HepG2 (cell line): ENCODE data around the gene DUS1L. TPM values are rescaled to one million over a fixed set of nuclear protein-coding genes. Genes with fewer than 3 reads are reported as not detected.
A peak's percentile ranks its signal among the peaks of the same experiment; 100 is the strongest.

Experiments used
- ARNT2 ChIP-seq: sonication (generic); formaldehyde crosslinking; IDR thresholded peaks from 2 replicates; pipeline ENCODE4 v1.8.0; 2022; ENCODE audit warnings: mild to moderate bottlenecking, low read depth, missing genetic modification reagents, moderate library complexity
- DNMT1 ChIP-seq: sonication (generic); formaldehyde crosslinking; IDR thresholded peaks from 2 replicates; pipeline ENCODE4 v1.5.1; 2020; ENCODE audit warnings: mild to moderate bottlenecking, missing genetic modification reagents
- EEA1 ChIP-seq: sonication (generic); formaldehyde crosslinking; IDR thresholded peaks from 2 replicates; pipeline ENCODE4 v1.5.1; 2020; ENCODE audit warnings: mild to moderate bottlenecking, missing genetic modification reagents, borderline replicate concordance
- ETV6 ChIP-seq: sonication (generic); formaldehyde crosslinking; conservative IDR thresholded peaks from 2 replicates; pipeline ENCODE4 v1.4.0; 2020; ENCODE audit warnings: missing genetic modification reagents
- HOXA9 ChIP-seq: sonication (generic); formaldehyde crosslinking; IDR thresholded peaks from 2 replicates; pipeline ENCODE4 v1.8.1; 2022; ENCODE audit warnings: missing genetic modification reagents, mild to moderate bottlenecking, moderate library complexity, borderline replicate concordance
- MEIS2 ChIP-seq: sonication (generic); formaldehyde crosslinking; IDR thresholded peaks from 2 replicates; pipeline ENCODE4 v1.9.0; 2021; ENCODE audit warnings: mild to moderate bottlenecking, missing genetic modification reagents
- MTA1 ChIP-seq: sonication (generic); formaldehyde crosslinking; IDR thresholded peaks from 2 replicates; pipeline ENCODE4 v1.4.0; 2020; ENCODE audit warnings: missing genetic modification reagents, mild to moderate bottlenecking, borderline replicate concordance
- POLR2A ChIP-seq, 2 experiments: IDR thresholded peaks; 2 replicates each; pipeline ENCODE4 v1.6.1; 2011; ENCODE audit warnings: low read depth in 2 of 2, low read length in 2 of 2, mild to moderate bottlenecking in 1 of 2, moderate library complexity in 1 of 2; ENCODE audit not compliant: insufficient read depth in 1 of 2
- RBM39 ChIP-seq: fragments of 200-400 bp; formaldehyde crosslinking; IDR thresholded peaks from one replicate; pipeline ENCODE4 v1.6.1; 2018; ENCODE audit warnings: antibody characterized with exemption, mild to moderate bottlenecking, low read depth, low read length; ENCODE audit not compliant: poor library complexity, severe bottlenecking
- RERE ChIP-seq: IDR thresholded peaks from 2 replicates; pipeline ENCODE4 v1.6.1; 2016; ENCODE audit warnings: low read depth, missing genetic modification reagents, missing compliant biosample characterization
- TFDP2 ChIP-seq: sonication (generic); formaldehyde crosslinking; IDR thresholded peaks from 2 replicates; pipeline ENCODE4 v1.4.0; 2020; ENCODE audit warnings: missing genetic modification reagents
- TMF1 ChIP-seq: sonication (generic); formaldehyde crosslinking; IDR thresholded peaks from 2 replicates; pipeline ENCODE4 v1.8.1; 2022; ENCODE audit warnings: low read depth, missing genetic modification reagents
- ZMAT5 ChIP-seq: sonication (generic); formaldehyde crosslinking; IDR thresholded peaks from 2 replicates; pipeline ENCODE4 v1.5.0; 2020; ENCODE audit warnings: mild to moderate bottlenecking, low read depth, missing genetic modification reagents, borderline replicate concordance
- ZNF749 ChIP-seq: sonication (generic); formaldehyde crosslinking; IDR thresholded peaks from 2 replicates; pipeline ENCODE4 v1.8.0; 2022; ENCODE audit warnings: mild to moderate bottlenecking, missing genetic modification reagents, moderate library complexity, borderline replicate concordance
- ZNF773 ChIP-seq: sonication (generic); formaldehyde crosslinking; IDR thresholded peaks from 2 replicates; pipeline ENCODE4 v1.4.0; 2020; ENCODE audit warnings: missing genetic modification reagents, borderline replicate concordance
- ZNF788 ChIP-seq: sonication (generic); formaldehyde crosslinking; IDR thresholded peaks from 2 replicates; pipeline ENCODE4 v1.5.0; 2020; ENCODE audit warnings: mild to moderate bottlenecking, missing genetic modification reagents, borderline replicate concordance
- polyA plus RNA-seq, 8 experiments: library from polyadenylated mRNA; depleted of rRNA in 3 of 8; stranded (reverse) in 7 of 8; unstranded in 1 of 8; fragments of >200 nt; fragmentation: Illumina TruSeq in 4 of 8; extraction: Trizol in 4 of 8; gene quantifications; 2 replicates each; pipeline versions ENCODE4 v1.2.1 to v1.2.3, GENCODE V29; 2011 to 2016; ENCODE audit warnings: low read depth in 4 of 8, missing spikeins in 1 of 8, mixed read lengths in 1 of 8; ENCODE audit not compliant: insufficient read depth in 1 of 8
- total RNA-seq, 5 experiments: library from RNA; depleted of rRNA; stranded (reverse); fragments of >200 nt; fragmentation: Illumina TruSeq; extraction: Trizol; gene quantifications; 2 replicates each; pipeline ENCODE4 v1.2.3, GENCODE V29; 2016; ENCODE audit warnings: low read depth in 1 of 5
- TF ChIP-seq, protein P1 (sequence below): fragments of 450-650 bp; IDR thresholded peaks from 2 replicates; pipeline ENCODE4 v1.6.1; 2016
- TF ChIP-seq, protein P2 (sequence below): sonication (generic); formaldehyde crosslinking; IDR thresholded peaks from 2 replicates; pipeline ENCODE4 v1.5.0; 2020; ENCODE audit warnings: missing genetic modification reagents, mild to moderate bottlenecking, borderline replicate concordance

The DUS1L gene
- total and polyA plus RNA-seq, 2 of the 13 experiments (the other 11 are each of a cell fraction or from before 2014, with no cell fraction given), result 81.0 to 109 TPM

DNA sequence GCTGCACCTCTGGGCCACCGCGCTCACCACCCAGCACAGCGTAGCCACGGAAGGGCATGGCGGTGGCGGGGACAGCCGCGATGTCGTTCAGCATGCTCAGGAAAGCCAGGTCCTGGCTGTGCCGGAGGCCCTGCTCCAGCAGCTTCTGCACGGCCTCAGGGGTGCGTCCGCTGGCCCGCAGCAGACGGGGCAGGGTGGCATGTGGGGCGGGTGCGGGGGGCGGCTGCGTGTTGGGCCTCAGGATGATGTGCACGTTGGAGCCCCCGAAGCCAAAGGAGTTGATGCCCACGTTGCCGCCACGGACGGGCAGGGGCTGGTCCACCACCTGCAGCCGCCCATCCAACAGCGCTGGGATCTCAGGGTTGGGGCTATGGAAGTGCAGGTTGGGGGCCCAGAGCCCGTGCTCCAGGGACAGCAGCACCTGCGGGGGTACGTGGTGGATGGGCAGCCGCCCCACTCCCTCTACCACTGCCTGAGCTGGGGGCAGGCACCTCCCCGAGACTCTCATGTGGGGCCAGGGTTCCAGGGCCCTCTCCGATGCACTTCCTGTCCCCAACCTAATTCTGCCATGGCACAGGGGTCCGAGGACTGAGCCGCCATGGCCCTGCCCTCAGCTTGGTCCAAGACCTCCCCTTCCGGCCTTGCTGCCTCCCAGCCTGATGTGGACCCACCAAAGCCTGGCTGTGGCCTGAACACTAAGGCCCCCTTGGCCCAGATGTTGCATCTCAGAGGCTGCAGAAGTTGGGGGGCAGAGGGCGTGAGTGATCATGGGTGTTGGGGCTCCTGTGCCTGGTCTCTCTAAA, 25.9 kb upstream of the DUS1L start (continued):
- TF ChIP-seq, protein P1, sequence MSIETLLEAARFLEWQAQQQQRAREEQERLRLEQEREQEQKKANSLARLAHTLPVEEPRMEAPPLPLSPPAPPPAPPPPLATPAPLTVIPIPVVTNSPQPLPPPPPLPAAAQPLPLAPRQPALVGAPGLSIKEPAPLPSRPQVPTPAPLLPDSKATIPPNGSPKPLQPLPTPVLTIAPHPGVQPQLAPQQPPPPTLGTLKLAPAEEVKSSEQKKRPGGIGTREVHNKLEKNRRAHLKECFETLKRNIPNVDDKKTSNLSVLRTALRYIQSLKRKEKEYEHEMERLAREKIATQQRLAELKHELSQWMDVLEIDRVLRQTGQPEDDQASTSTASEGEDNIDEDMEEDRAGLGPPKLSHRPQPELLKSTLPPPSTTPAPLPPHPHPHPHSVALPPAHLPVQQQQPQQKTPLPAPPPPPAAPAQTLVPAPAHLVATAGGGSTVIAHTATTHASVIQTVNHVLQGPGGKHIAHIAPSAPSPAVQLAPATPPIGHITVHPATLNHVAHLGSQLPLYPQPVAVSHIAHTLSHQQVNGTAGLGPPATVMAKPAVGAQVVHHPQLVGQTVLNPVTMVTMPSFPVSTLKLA, result no peak
- TF ChIP-seq DNMT1 (CRISPR knock-in tag), result 0 out of 2 replicates have a peak, but pooled peaks have one; percentile 31
- TF ChIP-seq TFDP2 (CRISPR knock-in tag), result no peak
- peak; percentile 6; the same call in 1 of the 2 replicates for TF ChIP-seq MTA1 (CRISPR knock-in tag)
- 0 out of 2 replicates have a peak, but pooled peaks have one; percentile 32 for TF ChIP-seq ZNF749 (CRISPR knock-in tag)
- TF ChIP-seq HOXA9 (CRISPR knock-in tag), result 0 out of 2 replicates have a peak, but pooled peaks have one; percentile 4
- no peak for TF ChIP-seq MEIS2 (CRISPR knock-in tag)
- TF ChIP-seq, protein P2, sequence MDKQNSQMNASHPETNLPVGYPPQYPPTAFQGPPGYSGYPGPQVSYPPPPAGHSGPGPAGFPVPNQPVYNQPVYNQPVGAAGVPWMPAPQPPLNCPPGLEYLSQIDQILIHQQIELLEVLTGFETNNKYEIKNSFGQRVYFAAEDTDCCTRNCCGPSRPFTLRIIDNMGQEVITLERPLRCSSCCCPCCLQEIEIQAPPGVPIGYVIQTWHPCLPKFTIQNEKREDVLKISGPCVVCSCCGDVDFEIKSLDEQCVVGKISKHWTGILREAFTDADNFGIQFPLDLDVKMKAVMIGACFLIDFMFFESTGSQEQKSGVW (CRISPR knock-in tag), result no peak
- TF ChIP-seq TMF1 (CRISPR knock-in tag), result peak; percentile 54; the same call in 1 of the 2 replicates
- TF ChIP-seq ZMAT5 (CRISPR knock-in tag), result no peak
- TF ChIP-seq ZNF773 (CRISPR knock-in tag), result no peak
- TF ChIP-seq ZNF788 (CRISPR knock-in tag), result peak; percentile 46; the same call in 1 of the 2 replicates
- TF ChIP-seq EEA1 (CRISPR knock-in tag), result peak; percentile 70; the same call in 1 of the 2 replicates
- no peak for TF ChIP-seq ARNT2 (CRISPR knock-in tag)
- no peak for TF ChIP-seq ETV6
- TF ChIP-seq RBM39, result peak; percentile 39
- no peak for TF ChIP-seq RERE (CRISPR knock-in tag)
- peak in 1 of 2 experiments; percentile 28; a peak in 1 of 4 replicates for TF ChIP-seq POLR2A (IDR thresholded peaks at IDR 0.05; ENCODE audit: insufficient read depth in 1 of 2, low read depth in 2 of 2, low read length in 2 of 2)
